ENCODE data around the gene CTDSPL. TPM values are rescaled to one million over a fixed set of nuclear protein-coding genes. Genes with fewer than 3 reads are reported as not detected.

The CTDSPL gene
- total RNA-seq, 1 experiment from 2014 or later: 124 TPM

GRCh38 chr3:37964146-37964545 lies 102.5 kb downstream of the CTDSPL start:
- Histone ChIP-seq H3K27ac (no peak overlapping the region), H3K79me2 (ENCODE audit: low read depth) (no peaks in the 10 kb centered on the region), H2AFZ (no peak overlapping the region), H3K9me2 (ENCODE audit: insufficient read depth) (no peaks in the 10 kb centered on the region), H3K4me3 (no peak overlapping the region), H4K20me1 (ENCODE audit: insufficient read depth) (no peaks in the 10 kb centered on the region), H3F3A (ENCODE audit: insufficient read depth, low read depth) (no peaks in the 10 kb centered on the region), H3K36me3 (ENCODE audit: low read depth) (peaks cover 5% of the 10 kb centered on the region), H3K4me1 (replicated peaks; ENCODE audit: insufficient read depth) (no peaks in the 10 kb centered on the region), H3K9me3 (ENCODE audit: insufficient read depth, low read depth) (no peaks in the 10 kb centered on the region), H3K27me3 (ENCODE audit: insufficient read depth, low read depth) (no peaks in the 10 kb centered on the region), H3K4me2 (no peak overlapping the region)
- intact Hi-C loops (cut with micrococcal nuclease; ENCODE audit: unreplicated experiment): no loop called here
- CTCF ChIA-PET: interaction anchor here (0.5 to 1.8 kb wide), 3 partner anchors 10 to 528 kb away, joined by 3 to 9 read pairs (median 8); no protein-coding TSS in a partner anchor
- TF ChIP-seq EZH2 (IDR thresholded peaks at IDR 0.05; ENCODE audit: low read depth) (no peak), CTCF (conservative IDR thresholded peaks at IDR 0.05) (no peak)
- POLR2A ChIA-PET (ENCODE audit: unreplicated experiment): no interaction called here
- DNase-seq: no peak
- no TSS peak for BruUV-seq (replicated peaks)

GRCh38 chr3:37964716-37965115 lies 103.0 kb downstream of the CTDSPL start:
- intact Hi-C loops (cut with micrococcal nuclease; ENCODE audit: unreplicated experiment): no loop called here
- Histone ChIP-seq H4K20me1 (ENCODE audit: insufficient read depth) (no peaks in the 10 kb centered on the region), H2AFZ (no peak overlapping the region), H3K36me3 (ENCODE audit: low read depth) (peaks cover 5% of the 10 kb centered on the region), H3K4me3 (no peak overlapping the region), H3K9me3 (ENCODE audit: insufficient read depth, low read depth) (no peaks in the 10 kb centered on the region), H3K4me1 (replicated peaks; ENCODE audit: insufficient read depth) (no peaks in the 10 kb centered on the region), H3K79me2 (ENCODE audit: low read depth) (no peaks in the 10 kb centered on the region), H3K27ac (no peak overlapping the region), H3K27me3 (ENCODE audit: insufficient read depth, low read depth) (no peaks in the 10 kb centered on the region), H3F3A (ENCODE audit: insufficient read depth, low read depth) (no peaks in the 10 kb centered on the region), H3K9me2 (ENCODE audit: insufficient read depth) (no peaks in the 10 kb centered on the region), H3K4me2 (no peak overlapping the region)
- CTCF ChIA-PET: interaction anchor here (1.8 kb wide), 1 partner anchor 110 kb away, joined by 3 read pairs; no protein-coding TSS in a partner anchor
- no peak for TF ChIP-seq EZH2 (IDR thresholded peaks at IDR 0.05; ENCODE audit: low read depth)
- no peak for TF ChIP-seq CTCF (conservative IDR thresholded peaks at IDR 0.05)
- no peak for DNase-seq
- POLR2A ChIA-PET (ENCODE audit: unreplicated experiment): no interaction called here
- BruUV-seq (replicated peaks): no TSS peak

GRCh38 chr3:37967260-37967881 lies 105.7 kb downstream of the CTDSPL start:
- no peaks in the 10 kb centered on the region for H4K20me1 ChIP-seq (ENCODE audit: insufficient read depth)
- no peak overlapping the region for H2AFZ ChIP-seq
- no peak overlapping the region for H3K27ac ChIP-seq
- no TSS peak for BruUV-seq (replicated peaks)
- no peaks in the 10 kb centered on the region for H3K4me1 ChIP-seq (replicated peaks; ENCODE audit: insufficient read depth)
- peaks cover 5% of the 10 kb centered on the region for H3K36me3 ChIP-seq (ENCODE audit: low read depth)
- H3K27me3 ChIP-seq (ENCODE audit: insufficient read depth, low read depth): no peaks in the 10 kb centered on the region
- H3K9me2 ChIP-seq (ENCODE audit: insufficient read depth): no peaks in the 10 kb centered on the region
- ChIA-PET CTCF (interaction anchor here (0.6 to 2.1 kb wide), 3 partner anchors 28 to 112 kb away, joined by 3 to 14 read pairs (median 3); no protein-coding TSS in a partner anchor), POLR2A (ENCODE audit: unreplicated experiment) (no interaction called here)
- no peak overlapping the region for H3K4me2 ChIP-seq
- TF ChIP-seq EZH2 (IDR thresholded peaks at IDR 0.05; ENCODE audit: low read depth) (no peak), CTCF (conservative IDR thresholded peaks at IDR 0.05) (peak; percentile 76)
- no peak overlapping the region for H3K4me3 ChIP-seq
- peak in 1 of 2 experiments; percentile 55 for DNase-seq
- H3K9me3 ChIP-seq (ENCODE audit: insufficient read depth, low read depth): no peaks in the 10 kb centered on the region
- intact Hi-C loops (cut with micrococcal nuclease; ENCODE audit: unreplicated experiment): loop anchor here (1.0 kb wide), 1 partner anchor 112 kb away; no protein-coding TSS in a partner anchor
- H3K79me2 ChIP-seq (ENCODE audit: low read depth): no peaks in the 10 kb centered on the region
- no peaks in the 10 kb centered on the region for H3F3A ChIP-seq (ENCODE audit: insufficient read depth, low read depth)

Data from PC-9 (cell line).